ENCODE measurements around the gene MKRN2OS.
A peak's percentile ranks its signal among the peaks of the same experiment; 100 is the strongest.
"Not testable (repeated sequence)": the region's sequence is repeated elsewhere in the genome, so short reads cannot be mapped to it uniquely, and the experiment has no call there.

MKRN2OS gene

DNA sequence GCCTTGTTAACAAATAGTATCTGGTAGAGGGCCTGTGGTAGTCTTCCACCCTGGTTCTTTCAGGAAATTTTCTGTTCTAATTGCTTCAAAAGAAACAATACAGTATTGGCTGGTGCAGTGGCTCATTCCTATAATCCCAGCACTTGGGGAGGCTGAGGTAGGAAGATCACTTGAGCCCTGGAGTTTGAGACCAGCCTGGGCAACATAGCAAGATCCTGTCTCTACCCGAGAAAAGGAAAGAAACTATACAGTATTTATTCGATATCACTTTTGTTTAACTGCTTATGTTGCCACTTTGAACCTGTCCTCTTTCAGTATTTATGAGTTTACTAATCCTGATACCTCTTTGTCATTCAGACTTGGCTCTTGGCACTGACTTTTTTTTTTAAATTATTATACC lies 16.1 kb upstream of the MKRN2OS start:
- no peak for DNase-seq (ENCODE audit: low spot score)

DNA sequence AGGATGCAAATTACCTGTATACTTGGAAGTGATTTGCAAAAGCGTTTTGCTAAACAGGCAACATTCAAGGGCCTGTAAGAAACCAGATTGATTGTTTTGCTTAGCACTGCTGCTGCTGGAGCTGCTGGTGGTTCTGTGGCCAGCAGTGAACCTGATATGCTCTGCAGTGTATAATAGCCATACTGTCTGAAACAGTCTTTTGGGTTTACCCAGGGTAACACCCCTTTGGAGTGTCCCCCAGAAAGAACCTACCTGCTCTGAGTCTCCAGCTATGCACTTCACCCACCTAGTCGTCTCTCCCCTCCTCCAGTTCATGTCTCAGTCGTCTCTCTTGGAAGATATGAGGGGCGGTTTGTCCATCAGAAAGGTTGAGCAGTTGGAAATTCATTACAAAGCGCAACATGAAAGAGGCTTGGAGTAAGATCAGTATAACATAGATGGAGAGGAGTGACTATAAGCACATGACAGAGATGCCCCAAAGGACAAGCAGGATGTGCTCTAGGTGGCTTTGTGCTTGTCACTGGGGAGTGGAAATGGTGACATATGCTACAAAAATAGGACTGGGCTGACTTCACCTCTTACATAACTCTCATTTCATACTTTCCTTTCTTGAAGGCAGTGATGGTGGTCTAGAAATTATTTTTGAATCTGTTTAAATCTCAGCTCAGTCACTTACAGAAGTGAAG lies 15.3 kb upstream of the MKRN2OS start:
- DNase-seq (ENCODE audit: low spot score), result peak; percentile 85

DNA sequence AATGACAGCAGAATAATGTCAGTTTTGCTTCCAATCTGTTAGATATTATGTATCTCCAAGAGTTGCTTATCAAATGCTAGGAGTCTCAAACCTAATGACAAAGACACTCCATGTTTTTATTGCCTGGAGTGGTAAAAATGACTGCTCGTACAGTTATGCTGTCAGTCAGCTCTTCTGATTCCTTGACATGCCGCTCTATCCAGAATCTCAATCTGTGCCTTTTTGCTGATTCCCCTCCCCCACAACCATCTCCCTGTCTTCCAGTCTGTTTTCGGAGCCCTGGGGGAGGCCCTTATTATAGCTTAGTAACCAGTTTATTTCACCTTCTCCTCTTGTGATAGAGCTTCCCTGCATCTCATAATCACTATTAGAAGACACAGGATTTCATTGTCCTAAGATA lies 14.2 kb upstream of the MKRN2OS start:
- peak; percentile 57 for DNase-seq (ENCODE audit: low spot score)

DNA sequence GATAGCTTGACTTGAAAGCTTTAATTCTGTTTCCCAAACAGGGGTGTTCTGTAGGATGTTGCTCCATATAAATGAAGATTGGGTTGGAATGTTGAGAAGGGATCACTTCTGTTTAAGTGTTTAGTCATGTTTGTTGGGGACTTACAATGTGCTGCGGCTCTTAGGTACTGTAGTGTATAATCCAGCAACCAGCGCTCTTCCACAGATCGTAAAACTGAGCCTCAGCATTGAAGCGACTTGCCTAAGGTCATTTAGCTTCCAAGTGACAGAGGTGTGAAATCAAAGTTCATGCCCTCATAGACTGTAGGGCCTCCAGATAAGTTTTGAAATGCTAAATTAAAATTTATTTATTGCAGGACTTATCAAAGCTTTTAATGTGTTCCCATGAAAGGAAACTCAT lies 13.4 kb upstream of the MKRN2OS start:
- DNase-seq (ENCODE audit: low spot score), result no peak

DNA sequence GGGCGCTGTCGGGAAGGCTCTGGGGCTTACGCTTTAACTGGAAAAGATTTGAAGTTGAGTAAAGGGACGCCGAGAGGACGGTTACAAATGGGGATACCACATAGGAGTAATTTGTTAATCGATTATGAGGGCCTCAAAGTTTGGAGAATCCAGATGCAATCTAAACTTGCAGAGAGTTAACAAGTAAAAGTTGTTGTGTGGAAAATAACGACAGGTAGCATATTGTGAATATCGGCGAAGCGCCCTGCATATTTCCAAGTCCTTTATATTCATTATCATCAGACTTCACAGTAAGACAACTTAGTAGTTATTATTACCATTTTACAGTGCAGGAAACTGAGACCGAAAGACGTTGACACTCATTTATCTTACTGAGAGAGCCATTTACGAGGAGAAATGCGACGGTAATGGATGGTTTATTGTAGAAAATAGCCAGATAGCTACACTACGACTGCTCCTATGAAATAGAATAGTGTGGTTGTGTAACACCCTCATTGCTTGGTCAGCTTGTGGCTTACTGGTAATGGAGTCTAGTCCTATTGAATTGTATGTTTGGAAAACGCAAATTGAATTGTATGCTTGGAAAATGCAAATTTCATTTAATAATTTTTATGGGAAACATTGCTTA lies 12.3 kb upstream of the MKRN2OS start:
- no peak for DNase-seq (ENCODE audit: low spot score)

DNA sequence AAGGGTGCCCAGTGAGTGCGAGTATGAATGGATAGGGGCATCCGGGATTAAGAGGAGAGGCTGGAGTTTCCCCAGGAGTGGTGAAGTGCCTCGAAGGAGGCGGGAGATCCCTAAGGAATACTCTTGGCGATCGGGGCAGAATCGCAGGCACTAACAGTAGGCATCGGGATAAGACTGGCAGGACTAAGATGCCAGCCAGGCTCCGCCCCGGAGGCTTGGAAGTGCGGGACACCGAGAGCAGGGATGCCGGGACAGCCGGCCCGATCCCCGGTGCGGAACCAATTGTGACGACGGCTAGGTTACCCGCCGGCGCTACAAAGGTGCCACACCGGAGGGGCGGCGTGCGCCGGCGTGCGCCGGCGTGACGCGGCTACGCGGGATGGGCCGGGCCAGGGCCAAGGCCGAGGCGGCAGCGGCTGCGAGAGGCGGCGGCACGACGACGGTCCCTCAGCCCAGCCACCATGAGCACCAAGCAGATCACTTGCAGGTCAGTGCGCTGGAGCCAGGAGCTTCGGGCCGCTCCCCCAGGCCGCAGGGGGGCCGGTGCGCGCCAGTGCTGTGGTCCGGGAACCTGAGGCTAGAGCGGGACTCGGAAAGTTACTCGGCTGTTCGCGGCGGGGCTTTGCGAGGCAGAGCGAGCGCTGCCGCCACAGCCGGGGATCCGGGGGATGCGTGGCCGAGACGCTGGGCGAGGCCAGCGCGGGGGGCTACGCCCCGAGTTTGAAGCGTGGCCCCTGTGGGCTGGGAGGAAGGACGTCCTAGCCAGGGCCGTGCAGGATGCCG lies 11.6 kb upstream of the MKRN2OS start, which contains the start of gene MKRN2:
MKRN2 (plus strand) TSS at position 398 of the 783 bp plus-strand sequence; CDS start at position 462, 64 bp downstream.
- DNase-seq (ENCODE audit: low spot score), result peak; percentile 88

DNA sequence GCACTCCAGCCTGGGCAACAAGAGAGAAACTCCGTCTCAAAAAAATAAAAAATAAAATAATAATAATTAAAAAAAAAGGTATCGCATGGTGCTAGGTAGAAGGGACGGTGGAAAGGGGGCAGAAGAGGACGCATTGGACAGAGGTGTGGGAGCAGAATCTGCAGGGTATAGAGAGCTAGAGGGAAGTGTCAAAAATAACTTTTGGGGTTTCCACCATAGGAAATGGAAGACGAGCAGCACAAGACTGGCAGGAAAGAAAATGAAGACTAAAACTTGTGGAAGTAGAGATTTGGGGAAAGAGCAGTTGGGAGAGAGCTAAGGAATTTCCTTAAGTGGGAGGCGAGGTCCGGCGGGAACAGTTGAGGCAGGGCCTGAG lies 11.0 kb upstream of the MKRN2OS start:
- DNase-seq (ENCODE audit: low spot score), result no peak

DNA sequence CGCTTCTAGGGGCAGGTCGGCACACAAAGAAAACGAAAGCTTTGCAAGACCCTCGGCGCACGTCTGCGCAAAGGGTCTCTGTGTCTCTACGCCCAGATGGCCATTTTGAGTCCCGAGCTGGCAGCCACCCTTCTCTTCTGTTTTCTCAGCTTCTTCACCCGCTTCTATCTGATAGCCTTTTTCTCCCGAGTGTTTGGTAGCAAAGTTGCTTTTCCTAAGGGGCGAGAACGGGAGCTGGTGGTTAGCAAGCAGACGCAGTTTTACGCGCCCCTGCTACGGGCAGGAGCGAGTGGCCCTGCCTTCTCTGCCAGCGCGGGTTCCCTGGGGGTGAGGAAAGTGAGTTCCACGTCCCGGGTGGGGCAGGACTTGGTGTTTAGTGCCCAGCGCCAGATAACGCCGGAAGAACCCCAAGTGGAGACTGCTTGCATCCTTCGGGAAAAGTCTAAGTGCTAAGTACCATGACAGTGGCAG lies 8.7 kb upstream of the MKRN2OS start:
- peak; percentile 48 for DNase-seq (ENCODE audit: low spot score)

DNA sequence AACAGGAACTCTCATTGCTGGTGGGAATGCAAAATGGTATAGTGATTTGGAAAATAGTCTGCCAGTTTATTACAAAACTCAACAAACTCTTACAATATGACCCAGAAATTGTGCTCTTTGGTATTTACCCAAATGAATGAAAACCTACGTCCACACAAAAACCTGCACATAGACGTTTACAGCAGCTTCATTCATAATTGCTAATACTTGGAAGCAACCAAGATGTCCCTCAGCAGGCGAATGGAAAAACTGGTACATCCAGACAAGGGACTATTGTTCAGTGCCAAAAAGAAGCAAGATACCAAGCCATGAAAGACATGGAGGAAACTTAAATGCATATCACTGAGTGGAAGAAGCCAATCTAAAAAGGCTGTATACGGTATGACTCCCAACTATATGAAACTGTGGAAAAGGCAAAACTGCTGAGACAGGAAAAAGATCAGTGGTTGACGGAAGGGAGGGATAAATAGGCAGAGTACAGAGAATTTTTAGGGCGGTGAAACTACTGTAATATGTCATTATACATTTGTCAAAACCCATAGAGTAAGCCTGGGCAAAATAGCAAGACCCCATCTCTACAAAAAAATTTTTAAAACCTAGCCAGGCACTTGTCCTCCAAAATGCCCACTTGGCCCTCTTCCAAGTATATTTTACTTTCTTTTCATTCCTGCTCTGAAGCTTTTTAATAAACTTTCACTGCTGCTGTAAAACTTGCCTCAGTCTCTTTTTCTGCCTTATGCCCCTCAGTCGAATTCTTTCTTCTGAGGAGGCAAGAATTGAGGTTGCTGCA lies 4.9 kb upstream of the MKRN2OS start:
- no peak for DNase-seq (ENCODE audit: low spot score)

DNA sequence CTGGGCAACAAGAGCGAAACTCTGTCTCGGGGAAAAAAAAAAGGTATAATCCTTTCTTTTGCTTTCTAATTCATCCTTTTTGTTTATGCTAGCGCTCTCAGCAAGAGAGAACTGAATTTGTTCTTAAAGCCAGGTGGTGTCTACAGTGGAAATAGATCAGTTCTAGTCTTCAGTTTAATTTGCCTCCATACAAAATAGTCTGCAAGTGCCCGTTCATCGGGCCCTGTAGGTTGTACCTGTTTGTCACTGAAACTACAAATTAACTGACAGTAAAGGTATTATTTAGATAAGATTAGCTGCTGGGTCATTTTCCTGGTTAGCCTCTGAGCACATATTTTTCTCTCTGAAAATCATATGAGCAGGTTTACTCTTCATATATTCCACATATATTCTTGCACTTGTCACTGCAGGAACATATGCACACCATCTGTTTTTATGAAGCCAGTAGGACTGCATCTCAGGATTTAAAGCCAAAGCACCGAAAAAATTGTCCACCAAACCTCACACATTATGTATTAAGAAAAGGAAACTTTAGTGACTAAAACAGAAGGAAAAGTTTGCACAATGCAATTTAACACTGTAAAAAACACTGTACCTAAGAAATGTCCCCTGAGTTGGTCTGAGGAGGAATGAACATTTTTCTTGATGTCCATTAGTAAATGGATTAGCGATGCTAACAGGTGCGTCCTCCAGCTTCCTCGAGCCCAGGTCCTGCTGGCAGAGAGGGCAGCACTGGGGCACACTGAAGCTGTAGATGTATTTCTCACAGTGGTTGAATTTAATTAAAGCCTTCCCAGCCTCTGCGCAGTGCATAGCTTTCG lies 437 bp downstream of the MKRN2OS start:
- peak; percentile 64 for DNase-seq (ENCODE audit: low spot score)

DNA sequence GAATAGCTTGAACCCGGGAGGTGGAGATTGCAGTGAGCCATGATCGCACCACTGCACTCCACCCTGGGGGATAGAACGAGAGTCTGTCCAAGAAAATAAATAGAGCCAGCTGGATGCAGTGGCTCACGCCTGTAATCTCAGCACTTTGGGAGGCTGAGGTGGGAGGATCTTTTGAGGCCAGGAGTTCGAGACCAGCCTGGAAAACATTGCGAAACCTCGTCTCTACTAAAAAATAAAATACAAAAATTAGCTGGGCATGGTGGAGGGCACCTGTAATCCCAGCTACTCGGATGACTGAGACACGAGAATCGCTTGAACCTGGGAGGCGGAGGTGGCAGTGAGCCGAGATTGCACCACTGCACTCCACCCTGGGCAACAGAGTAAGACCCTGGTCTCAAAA lies 1.8 kb downstream of the MKRN2OS start:
- not testable (repeated sequence) for DNase-seq (ENCODE audit: low spot score)

DNA sequence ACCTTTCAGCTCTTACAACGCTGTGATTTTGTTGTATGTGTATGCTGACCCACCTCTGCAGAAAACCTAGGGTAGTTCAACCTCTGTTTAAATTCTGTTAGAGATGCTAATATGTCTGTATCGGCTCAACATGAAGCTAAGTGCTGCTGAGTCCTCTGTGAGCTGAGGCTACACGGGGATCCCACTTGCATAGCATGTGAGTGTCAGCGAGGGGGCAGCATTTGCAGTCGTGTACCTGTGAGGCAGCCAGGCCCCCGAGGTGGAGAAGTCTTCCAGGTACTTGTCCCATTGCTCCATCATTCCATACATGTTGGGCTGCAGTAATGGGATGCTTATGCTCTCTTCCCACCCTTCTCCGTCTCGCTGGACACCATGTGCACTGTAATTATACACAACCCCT lies 3.7 kb downstream of the MKRN2OS start:
- peak; percentile 60 for DNase-seq (ENCODE audit: low spot score)

DNA sequence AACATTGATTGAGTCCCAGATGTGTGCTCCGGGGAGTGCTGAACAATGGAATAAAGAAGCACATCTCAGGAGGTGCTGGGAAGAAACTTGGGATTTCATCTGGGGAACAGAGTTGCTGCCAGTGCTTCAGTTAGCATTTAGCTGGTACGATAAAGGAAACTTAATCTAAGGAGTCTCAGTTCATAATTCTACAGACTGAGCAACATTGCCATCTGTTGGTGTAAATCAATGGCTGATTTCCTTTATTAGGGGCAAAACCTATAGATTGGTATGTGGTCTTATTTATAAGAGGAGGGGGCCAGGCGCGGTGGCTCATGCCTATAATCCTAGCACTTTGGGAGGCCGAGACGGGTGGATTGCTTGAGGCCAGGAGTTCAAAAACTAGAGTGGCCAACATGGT lies 8.9 kb downstream of the MKRN2OS start:
- DNase-seq (ENCODE audit: low spot score), result no peak

DNA sequence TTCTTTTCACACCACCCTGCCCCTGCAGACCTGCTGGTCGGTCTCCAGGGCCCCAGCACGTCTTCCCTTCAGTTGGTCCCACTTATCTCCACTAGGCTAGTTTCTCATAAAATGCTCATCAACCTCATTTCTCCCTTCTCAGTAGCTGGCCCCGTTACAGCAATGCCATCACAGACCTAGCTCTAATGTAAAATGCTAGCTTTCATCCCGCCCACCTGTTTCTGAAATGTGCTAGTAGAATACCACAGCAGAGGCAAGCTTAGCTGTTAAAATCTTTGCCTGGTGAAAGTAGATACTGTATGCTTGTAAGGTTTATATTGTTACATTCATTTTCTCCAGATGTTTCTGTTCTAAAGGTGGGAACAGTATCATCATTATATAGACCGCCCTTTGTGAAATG lies 13.1 kb downstream of the MKRN2OS start:
- DNase-seq (ENCODE audit: low spot score), result no peak

DNA sequence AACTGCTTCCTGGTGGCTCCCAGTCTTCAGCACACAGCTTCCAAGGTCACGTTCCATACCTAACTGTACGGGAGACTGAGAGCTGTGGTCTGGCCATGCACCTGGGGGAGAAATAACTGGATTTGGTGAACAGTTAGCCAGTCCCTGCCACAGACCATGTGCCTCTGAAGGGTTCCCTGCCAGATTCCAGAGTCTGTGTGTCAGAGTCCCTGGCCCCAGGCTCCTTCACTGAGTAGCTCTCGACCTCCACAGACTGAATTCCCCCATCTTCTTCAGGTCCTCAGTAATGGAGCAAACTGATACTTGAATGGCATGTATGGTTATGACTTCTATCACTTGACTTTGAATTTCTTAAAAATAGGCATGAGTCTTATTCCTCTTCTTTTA lies 17.5 kb downstream of the MKRN2OS start:
- no peak for DNase-seq (ENCODE audit: low spot score)

DNA sequence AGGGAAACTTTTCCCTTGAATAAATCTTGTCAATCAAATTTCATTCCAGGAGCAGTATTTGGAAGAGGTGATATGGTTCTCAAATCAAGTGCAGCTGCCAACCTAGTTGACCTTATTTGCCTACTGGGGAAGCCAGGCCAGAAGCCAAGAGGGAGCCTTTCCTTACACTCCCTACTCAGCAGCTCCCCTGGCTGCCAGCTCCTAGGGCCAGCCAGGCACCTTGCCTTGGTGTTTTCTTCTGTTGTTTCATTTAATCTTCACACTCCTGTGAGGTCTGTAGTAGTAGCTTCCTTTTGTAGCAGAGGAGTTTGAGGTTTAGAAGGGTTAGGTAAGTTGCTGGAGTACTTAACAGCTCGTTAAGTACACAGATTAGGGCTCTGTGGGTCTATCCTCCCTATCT lies 22.6 kb downstream of the MKRN2OS start:
- peak; percentile 31 for DNase-seq (ENCODE audit: low spot score)

DNA sequence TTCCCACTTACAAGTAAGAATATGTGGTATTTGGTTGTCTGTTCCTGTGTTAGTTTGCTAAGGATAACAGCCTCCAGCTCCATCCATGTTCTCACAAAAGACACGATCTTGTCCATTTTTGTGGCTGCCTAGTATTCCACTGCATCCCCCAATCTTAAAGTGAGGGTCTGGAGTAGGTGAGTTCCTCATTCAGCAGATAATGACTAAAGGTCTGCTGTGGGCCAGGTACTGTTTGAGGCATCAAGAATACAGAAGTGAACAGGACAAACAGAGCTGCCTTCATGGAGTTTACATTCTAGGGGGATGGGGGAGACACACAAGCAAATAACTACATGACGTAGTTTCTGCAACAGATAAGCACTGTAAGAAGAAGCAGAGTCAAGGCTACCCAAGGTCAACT lies 24.3 kb downstream of the MKRN2OS start:
- no peak for DNase-seq (ENCODE audit: low spot score)

DNA sequence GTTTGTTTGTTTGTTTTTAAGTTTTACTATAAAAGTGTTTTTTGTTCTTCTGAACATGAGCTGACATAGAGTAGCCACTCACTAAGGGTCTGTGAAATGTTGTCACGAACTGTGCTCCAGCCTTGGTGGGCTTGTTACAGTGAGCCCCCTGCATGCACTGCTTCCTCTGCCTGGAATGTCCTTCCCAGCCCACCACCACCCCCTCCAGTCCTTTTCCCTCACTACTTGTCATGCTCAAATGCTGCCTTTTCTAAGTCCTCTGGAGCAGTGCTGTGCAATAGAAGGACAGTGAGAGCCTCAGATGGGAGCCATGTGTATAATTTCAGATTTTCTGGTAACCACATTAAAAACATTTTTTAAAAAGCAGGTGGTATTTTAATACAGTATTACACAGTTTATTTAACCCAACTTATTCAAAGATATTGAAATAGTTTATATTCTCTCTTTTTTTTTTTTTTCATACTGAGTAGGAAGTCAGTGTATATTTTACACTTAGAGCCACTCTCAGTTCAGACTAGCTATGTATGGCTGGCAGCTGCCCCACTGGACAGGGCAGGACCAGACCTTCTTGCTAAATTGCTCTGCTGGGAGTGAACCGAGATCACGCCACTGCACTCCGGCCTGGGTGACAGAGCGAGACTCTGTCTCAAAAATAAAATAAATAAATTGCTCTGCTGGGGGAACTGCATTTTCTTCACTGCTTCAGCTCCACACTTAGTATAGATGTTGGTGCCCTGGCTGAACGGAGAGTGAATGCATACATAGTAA lies 26.9 kb downstream of the MKRN2OS start:
- no peak for DNase-seq (ENCODE audit: low spot score)

DNA sequence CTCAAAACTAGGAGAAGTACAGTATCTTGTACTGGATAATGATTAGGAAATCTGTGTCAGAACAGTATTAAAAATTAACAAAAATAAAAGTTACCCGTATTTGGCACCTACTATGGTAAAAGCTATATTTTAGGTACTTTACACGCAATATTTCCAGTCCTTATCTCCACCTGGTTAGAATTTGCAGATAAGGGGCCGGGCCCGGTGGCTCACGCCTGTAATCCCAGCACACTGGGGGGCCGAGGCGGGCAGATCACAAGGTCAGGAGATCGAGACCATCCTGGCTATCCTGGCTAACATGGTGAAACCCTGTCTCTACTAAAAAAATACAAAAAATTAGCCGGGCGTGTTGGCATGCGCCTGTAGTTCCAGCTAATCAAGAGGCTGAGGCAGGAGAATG lies 28.4 kb downstream of the MKRN2OS start:
- DNase-seq (ENCODE audit: low spot score), result no peak

DNA sequence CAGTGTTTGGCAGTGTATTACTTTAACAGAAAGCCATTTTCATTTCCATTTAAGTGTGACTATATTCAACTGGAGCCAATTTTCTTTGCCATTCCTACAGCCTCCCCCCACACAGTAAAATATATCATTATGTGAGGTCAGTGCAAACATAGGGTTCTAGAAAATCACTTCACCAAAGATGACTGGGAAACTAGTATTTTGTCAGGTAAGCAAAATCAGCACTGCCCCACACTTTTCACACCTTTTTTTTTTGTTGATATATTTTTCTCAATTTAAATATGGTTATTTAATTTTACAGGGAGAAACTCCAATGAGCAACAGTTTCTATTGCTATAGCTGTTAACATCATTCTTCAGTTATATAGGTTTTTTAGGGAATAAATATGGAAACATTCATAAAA lies 29.7 kb downstream of the MKRN2OS start:
- DNase-seq (ENCODE audit: low spot score), result no peak

Data from cerebellar cortex (tissue), 1 donor.